GM12878 (cell line): Measurements from ENCODE around the gene BICRAL. TPM values are rescaled to one million over a fixed set of nuclear protein-coding genes. Genes with fewer than 3 reads are reported as not detected.

Source experiments
- BHLHE40 ChIP-seq, 2 experiments: fragments of 450-650 bp in 1 of 2; IDR thresholded peaks; 2 replicates each; pipeline ENCODE4 v1.6.1; 2011 to 2017; ENCODE audit warnings: low read depth in 2 of 2, borderline replicate concordance in 1 of 2, improper control_type of control experiment in 1 of 2, low read length in 1 of 2, mild to moderate bottlenecking in 1 of 2
- BMI1 ChIP-seq: fragments of 450-650 bp; IDR thresholded peaks from 2 replicates; pipeline ENCODE4 v1.6.1; 2016; ENCODE audit warnings: mild to moderate bottlenecking, moderate library complexity, borderline replicate concordance
- JUND ChIP-seq: IDR thresholded peaks from 2 replicates; pipeline ENCODE4 v1.6.1; 2012; ENCODE audit warnings: low read depth, mild to moderate bottlenecking, low read length, improper control_type of control experiment, moderate library complexity
- LARP7 ChIP-seq: fragments of 450-650 bp; IDR thresholded peaks from 2 replicates; pipeline ENCODE4 v1.6.1; 2017; ENCODE audit warnings: mild to moderate bottlenecking
- MAX ChIP-seq: IDR thresholded peaks from 2 replicates; pipeline ENCODE4 v1.6.1; 2012; ENCODE audit warnings: low read depth, low read length, improper control_type of control experiment
- NRF1 ChIP-seq: conservative IDR thresholded peaks from 2 replicates; pipeline ENCODE4 v1.6.1; 2011; ENCODE audit warnings: mild to moderate bottlenecking, low read depth, low read length, improper control_type of control experiment
- RELB ChIP-seq: fragments of 450-650 bp; IDR thresholded peaks from 2 replicates; pipeline ENCODE4 v1.6.1; 2017; ENCODE audit warnings: low read depth, mild to moderate bottlenecking, moderate library complexity
- SREBF1 ChIP-seq: IDR thresholded peaks from 2 replicates; pipeline ENCODE4 v1.6.1; 2012; ENCODE audit warnings: mild to moderate bottlenecking, low read length
- SREBF2 ChIP-seq: IDR thresholded peaks from 2 replicates; pipeline ENCODE4 v1.6.1; 2012; ENCODE audit warnings: mild to moderate bottlenecking, low read length
- ZNF274 ChIP-seq: IDR thresholded peaks from one replicate; pipeline ENCODE4 v1.8.0; 2011; ENCODE audit not compliant: insufficient read length, insufficient read depth
- polyA plus RNA-seq, 11 experiments: library from polyadenylated mRNA; depleted of rRNA in 4 of 11; unstranded in 6 of 11; stranded (reverse) in 5 of 11; fragments of >200 nt; fragmentation: Nextera tagmentation in 4 of 11; fragmentation: Illumina TruSeq in 1 of 11; extraction: Ambion mirVana in 4 of 11; extraction: Trizol in 1 of 11; gene quantifications; 1 replicate in 1 of 11; 2 replicates in 10 of 11; pipeline versions ENCODE4 v1.2.1 to v1.2.3, GENCODE V29; 2011 to 2016; ENCODE audit warnings: inconsistent platforms in 2 of 11, missing spikeins in 2 of 11, low read depth in 1 of 11
- total RNA-seq, 4 experiments: library from RNA; depleted of rRNA in 3 of 4; stranded (reverse); fragments of >200 nt in 3 of 4; fragmentation: Illumina TruSeq in 1 of 4; extraction: Trizol in 1 of 4; gene quantifications; 2 replicates each; pipeline versions ENCODE4 v1.2.1 to v1.2.3, GENCODE V29; 2013 to 2021
- TF ChIP-seq, protein P1 (sequence below): fragments of 450-650 bp; formaldehyde crosslinking; IDR thresholded peaks from 2 replicates; pipeline ENCODE4 v1.4.0; 2022; ENCODE audit warnings: mild to moderate bottlenecking, moderate library complexity

Gene BICRAL
- total and polyA plus RNA-seq, 10 of the 15 experiments (the other 5 are each of a cell fraction or from before 2014, with no cell fraction given): 1.9 to 16.6 (median 8.5) TPM

DNA sequence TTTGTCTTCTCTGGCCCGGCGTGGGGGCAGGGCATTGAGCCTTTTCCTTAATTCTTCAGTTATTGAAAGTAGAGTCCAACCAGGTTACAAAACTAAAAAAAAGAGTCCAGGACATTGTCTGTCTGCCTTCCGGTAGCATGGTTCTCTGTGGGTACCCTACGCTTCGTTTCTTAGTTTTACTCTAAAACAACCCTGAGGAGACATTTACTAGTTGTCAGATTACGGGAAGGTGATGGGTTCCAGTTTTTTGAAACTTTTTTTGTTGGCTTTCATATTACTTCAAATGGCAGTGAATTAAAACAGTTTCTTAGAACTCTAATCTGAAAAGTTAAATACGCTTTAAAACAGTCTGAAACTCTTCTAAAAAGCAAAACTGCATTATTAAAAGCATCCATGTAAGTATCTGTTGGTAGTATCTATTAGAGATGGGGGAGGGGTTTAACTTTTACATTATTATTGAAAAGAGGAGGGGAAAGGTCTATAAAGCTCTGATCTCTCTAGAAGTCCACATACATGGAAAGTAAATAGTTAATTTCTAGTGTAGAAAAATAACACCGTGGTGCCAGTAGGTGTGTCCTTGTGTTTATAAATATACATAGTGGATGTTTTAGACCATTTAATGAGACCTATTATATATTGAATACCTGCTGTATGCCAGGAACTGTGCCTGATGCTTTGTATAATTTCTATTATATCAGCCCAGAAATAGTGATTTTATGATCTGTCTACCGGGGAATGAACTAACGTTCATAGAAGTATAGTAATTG, 2.2 kb downstream of the BICRAL start (continued):
- no peak for TF ChIP-seq MAX
- TF ChIP-seq SREBF1: no peak
- TF ChIP-seq, protein P1, sequence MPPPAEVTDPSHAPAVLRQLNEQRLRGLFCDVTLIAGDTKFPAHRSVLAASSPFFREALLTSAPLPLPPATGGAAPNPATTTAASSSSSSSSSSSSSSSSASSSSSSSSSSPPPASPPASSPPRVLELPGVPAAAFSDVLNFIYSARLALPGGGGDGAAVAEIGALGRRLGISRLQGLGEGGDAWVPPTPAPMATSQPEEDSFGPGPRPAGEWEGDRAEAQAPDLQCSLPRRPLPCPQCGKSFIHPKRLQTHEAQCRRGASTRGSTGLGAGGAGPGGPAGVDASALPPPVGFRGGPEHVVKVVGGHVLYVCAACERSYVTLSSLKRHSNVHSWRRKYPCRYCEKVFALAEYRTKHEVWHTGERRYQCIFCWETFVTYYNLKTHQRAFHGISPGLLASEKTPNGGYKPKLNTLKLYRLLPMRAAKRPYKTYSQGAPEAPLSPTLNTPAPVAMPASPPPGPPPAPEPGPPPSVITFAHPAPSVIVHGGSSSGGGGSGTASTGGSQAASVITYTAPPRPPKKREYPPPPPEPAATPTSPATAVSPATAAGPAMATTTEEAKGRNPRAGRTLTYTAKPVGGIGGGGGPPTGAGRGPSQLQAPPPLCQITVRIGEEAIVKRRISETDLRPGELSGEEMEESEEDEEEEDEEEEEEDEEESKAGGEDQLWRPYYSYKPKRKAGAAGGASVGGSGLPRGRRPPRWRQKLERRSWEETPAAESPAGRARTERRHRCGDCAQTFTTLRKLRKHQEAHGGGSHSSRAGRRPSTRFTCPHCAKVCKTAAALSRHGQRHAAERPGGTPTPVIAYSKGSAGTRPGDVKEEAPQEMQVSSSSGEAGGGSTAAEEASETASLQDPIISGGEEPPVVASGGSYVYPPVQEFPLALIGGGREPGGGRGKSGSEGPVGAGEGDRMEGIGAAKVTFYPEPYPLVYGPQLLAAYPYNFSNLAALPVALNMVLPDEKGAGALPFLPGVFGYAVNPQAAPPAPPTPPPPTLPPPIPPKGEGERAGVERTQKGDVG (CRISPR knock-in tag): no peak
- no peak for TF ChIP-seq BHLHE40 (IDR thresholded peaks at IDR 0.05; ENCODE audit: borderline replicate concordance in 1 of 2, low read depth in 2 of 2, low read length in 1 of 2)
- no peak for TF ChIP-seq BMI1
- no peak for TF ChIP-seq JUND
- no peak for TF ChIP-seq SREBF2
- TF ChIP-seq RELB: no peak
- TF ChIP-seq LARP7: no peak
- TF ChIP-seq ZNF274: no peak
- no peak for TF ChIP-seq NRF1
